HG02884 (cell line): ENCODE data around the gene SERPINE1.
"Not testable (repeated sequence)": the region's sequence is repeated elsewhere in the genome, so short reads cannot be mapped to it uniquely, and the experiment has no call there.

ENCODE experiments used
- ATAC-seq: cut with Tn5 transposase; IDR thresholded peaks from one replicate; pipeline ENCODE4 v1.9.1; 2021; ENCODE audit warnings: mild to moderate bottlenecking, moderate library complexity; ENCODE audit not compliant: unreplicated experiment

The SERPINE1 gene

GRCh38 chr7:101121991-101122932 is 4.6 kb upstream of the SERPINE1 start:
- ATAC-seq: no peak

GRCh38 chr7:101122933-101123702 is 3.8 kb upstream of the SERPINE1 start:
- no peak for ATAC-seq

DNA sequence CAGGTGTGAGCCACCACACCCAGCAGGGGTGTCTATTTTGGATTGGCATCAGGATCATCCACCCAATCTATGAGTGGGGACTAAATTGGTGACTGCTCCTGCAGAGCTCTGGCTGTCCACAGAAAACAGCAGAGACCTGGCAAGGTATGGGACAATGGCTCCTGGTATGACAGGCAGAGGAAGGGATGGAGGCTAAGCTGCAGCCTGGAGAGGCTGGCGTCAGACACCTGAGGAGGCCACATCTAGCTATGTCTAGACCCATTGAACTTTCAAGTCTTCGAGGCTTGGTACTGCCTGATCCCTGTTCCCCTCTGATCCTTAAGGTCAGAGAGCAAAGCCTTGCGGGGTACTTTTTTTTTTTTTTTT is 3.2 kb upstream of the SERPINE1 start:
- ATAC-seq: no peak

- no peak for ATAC-seq
Measured at GRCh38 chr7:101124376-101125056, 2.4 kb upstream of the SERPINE1 start.

- ATAC-seq: no peak
Measured at GRCh38 chr7:101125989-101126650, 784 bp upstream of the SERPINE1 start.

GRCh38 chr7:101127460-101128039 is 646 bp downstream of the SERPINE1 start:
- ATAC-seq: no peak

DNA sequence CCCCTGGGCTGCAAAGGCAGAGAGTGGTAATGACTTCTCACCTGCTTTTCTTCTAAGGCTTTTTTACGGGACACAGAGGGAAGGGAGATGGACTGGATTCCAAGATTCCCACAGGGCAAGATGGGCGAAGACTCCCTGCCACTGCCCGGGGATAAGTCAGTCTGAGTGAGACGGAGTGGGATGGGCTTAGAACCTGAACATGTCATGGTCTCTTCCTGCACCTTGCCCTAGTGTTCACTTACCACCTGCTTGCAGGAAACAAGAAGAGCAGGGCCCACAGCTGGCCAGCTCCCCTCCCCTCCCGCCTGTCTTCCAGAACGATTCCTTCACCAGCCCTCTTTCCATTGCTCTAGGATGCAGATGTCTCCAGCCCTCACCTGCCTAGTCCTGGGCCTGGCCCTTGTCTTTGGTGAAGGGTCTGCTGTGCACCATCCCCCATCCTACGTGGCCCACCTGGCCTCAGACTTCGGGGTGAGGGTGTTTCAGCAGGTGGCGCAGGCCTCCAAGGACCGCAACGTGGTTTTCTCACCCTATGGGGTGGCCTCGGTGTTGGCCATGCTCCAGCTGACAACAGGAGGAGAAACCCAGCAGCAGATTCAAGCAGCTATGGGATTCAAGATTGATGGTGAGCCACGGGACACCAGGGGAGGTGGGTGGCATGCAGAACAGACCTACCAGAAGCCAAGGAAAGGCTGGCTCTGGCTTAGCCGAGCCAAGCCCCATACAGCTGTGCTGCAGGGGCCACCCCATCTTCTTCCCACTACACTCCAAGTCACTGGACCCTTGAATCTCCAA is 1.3 kb downstream of the SERPINE1 start:
- no peak for ATAC-seq

DNA sequence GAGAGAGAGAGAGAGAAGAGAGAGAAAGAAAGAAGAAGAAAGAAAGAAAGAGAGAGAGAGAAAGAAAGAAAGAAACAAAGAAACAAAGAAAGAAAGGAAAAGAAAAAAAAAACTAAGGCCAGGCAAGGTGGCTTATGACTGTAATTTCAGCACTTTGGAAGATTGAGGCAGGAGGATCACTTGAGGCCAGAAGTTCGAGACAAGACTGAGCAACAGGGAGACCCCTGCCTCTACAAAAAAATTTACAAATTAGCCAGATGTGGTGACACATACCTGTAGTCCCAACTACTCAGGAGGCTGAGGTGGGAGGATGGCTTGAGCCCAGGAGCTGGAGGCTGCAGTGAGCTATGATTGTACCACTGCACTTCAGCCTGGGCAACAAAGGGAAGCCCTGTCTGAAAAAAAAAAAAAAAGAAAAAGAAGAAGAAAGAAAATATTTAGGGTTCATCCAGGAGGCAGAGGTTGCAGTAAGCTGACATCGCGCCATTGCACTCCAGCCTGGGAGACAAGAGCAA is 2.8 kb downstream of the SERPINE1 start:
- ATAC-seq: no peak

DNA sequence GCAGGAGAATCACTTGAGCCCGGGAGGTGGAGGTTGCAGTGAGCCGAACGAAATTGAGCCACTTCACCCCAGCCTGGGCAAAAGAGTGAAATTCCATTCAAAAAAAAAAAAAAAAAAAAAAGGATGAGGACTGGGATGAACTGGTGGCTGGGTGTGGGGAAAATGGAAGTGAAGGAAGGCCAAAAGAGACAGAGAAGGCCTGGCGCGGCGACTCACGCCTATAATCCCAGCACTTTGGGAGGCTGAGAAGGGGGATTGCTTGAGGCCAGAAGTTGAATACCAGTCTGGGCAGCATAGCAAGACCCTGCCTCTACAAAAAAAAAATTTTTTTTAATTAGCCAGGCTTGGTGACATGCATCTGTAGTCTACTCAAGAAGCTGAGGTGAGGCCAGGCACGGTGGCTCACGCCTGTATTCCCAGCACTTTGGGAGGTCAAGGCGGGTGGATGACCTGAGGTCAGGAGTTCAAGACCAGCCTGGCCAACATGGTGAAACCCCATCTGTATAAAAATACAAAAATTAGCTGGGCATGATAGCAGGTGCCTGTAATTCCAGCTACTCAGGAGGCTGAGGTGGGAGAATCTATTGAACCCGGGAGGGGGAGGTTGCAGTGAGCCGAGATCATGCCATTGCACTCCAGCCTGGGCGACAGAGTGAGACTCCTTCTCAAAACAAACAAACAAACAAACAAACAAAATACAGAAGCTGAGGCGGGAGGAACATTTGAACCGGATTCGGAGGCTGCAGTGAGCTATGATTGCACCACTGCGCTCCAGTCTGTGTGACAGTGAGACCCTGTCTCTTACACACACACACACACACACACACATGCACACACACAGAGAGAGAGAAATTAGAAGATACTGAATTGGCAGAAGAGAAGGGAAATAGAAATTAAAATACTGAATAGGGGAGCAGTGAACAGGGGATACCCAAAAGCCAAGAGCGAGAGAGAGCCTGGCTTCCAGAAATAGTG is 6.0 kb downstream of the SERPINE1 start:
- not testable (repeated sequence) for ATAC-seq

- ATAC-seq: no peak
Measured at GRCh38 chr7:101133621-101134398, 6.9 kb downstream of the SERPINE1 start.

- no peak for ATAC-seq
Measured at GRCh38 chr7:101134399-101134980, 7.6 kb downstream of the SERPINE1 start.

DNA sequence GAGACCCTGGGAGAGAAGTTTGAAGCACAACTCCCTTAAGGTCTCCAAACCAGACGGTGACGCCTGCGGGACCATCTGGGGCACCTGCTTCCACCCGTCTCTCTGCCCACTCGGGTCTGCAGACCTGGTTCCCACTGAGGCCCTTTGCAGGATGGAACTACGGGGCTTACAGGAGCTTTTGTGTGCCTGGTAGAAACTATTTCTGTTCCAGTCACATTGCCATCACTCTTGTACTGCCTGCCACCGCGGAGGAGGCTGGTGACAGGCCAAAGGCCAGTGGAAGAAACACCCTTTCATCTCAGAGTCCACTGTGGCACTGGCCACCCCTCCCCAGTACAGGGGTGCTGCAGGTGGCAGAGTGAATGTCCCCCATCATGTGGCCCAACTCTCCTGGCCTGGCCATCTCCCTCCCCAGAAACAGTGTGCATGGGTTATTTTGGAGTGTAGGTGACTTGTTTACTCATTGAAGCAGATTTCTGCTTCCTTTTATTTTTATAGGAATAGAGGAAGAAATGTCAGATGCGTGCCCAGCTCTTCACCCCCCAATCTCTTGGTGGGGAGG is 10.8 kb downstream of the SERPINE1 start:
- no peak for ATAC-seq

GRCh38 chr7:101138213-101138870 is 11.4 kb downstream of the SERPINE1 start:
- ATAC-seq: no peak

DNA sequence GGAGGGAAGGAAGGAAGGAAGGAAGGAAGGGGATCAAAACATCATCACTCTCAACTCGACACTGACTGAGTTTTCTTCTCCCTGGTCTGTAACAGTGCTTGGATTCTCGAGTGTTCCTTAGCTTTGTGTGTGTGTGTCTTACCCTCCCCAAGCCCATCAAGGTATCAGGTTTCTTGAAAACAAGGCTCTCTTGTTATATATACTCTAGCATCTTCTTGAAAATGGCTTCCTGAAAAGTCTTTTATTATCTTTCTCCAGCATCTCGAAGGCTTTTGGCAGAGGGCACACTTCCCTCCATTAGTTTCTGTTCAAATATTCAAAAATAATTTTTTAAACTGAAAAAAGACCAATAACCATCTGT is 13.4 kb downstream of the SERPINE1 start:
- ATAC-seq: no peak

- ATAC-seq: no peak
Measured at GRCh38 chr7:101140746-101141382, 14.0 kb downstream of the SERPINE1 start.
